Measurements from ENCODE around the gene TIAM2.

TIAM2 gene

GRCh38 chr6:155112757-155113156, 117.6 kb downstream of the TIAM2 start:
- Histone ChIP-seq H3K9ac (ENCODE audit: low read length) (no peak overlapping the region), H3K36me3 (replicated peaks; ENCODE audit: insufficient read depth, low read length) (no peaks in the 10 kb centered on the region), H4K20me1 (ENCODE audit: insufficient read depth, low read length) (no peaks in the 10 kb centered on the region), H2AFZ (ENCODE audit: low read length) (no peak overlapping the region), H3K27ac (ENCODE audit: low read length) (no peak overlapping the region), H3K4me1 (ENCODE audit: low read length) (no peaks in the 10 kb centered on the region), H3K27me3 (replicated peaks; ENCODE audit: insufficient read depth, low read length) (no peaks in the 10 kb centered on the region), H3K4me3 (ENCODE audit: low read length) (no peak overlapping the region), H3K9me2 (replicated peaks; ENCODE audit: insufficient read depth, low read length) (no peaks in the 10 kb centered on the region), H3K4me2 (ENCODE audit: low read depth, low read length) (no peak overlapping the region), H3F3A (ENCODE audit: insufficient read depth, low read length) (no peaks in the 10 kb centered on the region), H3K9me3 (replicated peaks; ENCODE audit: insufficient read depth, low read length) (no peaks in the 10 kb centered on the region), H3K79me2 (ENCODE audit: low read length) (no peaks in the 10 kb centered on the region)
- no peak for DNase-seq
- TF ChIP-seq CTCF (IDR thresholded peaks at IDR 0.05; ENCODE audit: low read length) (no peak), EZH2 (optimal IDR thresholded peaks at IDR 0.05; ENCODE audit: low read depth, low read length) (no peak), EZH2phosphoT487 (IDR thresholded peaks at IDR 0.05; ENCODE audit: low read length) (no peak)

GRCh38 chr6:155115893-155116570, 120.9 kb downstream of the TIAM2 start:
- no peaks in the 10 kb centered on the region for H3F3A ChIP-seq (ENCODE audit: insufficient read depth, low read length)
- no peak overlapping the region for H3K9ac ChIP-seq (ENCODE audit: low read length)
- no peak overlapping the region for H3K4me2 ChIP-seq (ENCODE audit: low read depth, low read length)
- no peaks in the 10 kb centered on the region for H3K27me3 ChIP-seq (replicated peaks; ENCODE audit: insufficient read depth, low read length)
- TF ChIP-seq EZH2 (optimal IDR thresholded peaks at IDR 0.05; ENCODE audit: low read depth, low read length): no peak
- no peak for TF ChIP-seq EZH2phosphoT487 (IDR thresholded peaks at IDR 0.05; ENCODE audit: low read length)
- TF ChIP-seq CTCF (IDR thresholded peaks at IDR 0.05; ENCODE audit: low read length): no peak
- H3K27ac ChIP-seq (ENCODE audit: low read length): no peak overlapping the region
- no peaks in the 10 kb centered on the region for H3K9me2 ChIP-seq (replicated peaks; ENCODE audit: insufficient read depth, low read length)
- H3K79me2 ChIP-seq (ENCODE audit: low read length): no peaks in the 10 kb centered on the region
- no peaks in the 10 kb centered on the region for H3K9me3 ChIP-seq (replicated peaks; ENCODE audit: insufficient read depth, low read length)
- H3K4me3 ChIP-seq (ENCODE audit: low read length): no peak overlapping the region
- H2AFZ ChIP-seq (ENCODE audit: low read length): no peak overlapping the region
- H3K36me3 ChIP-seq (replicated peaks; ENCODE audit: insufficient read depth, low read length): no peaks in the 10 kb centered on the region
- no peaks in the 10 kb centered on the region for H3K4me1 ChIP-seq (ENCODE audit: low read length)
- H4K20me1 ChIP-seq (ENCODE audit: insufficient read depth, low read length): no peaks in the 10 kb centered on the region
- DNase-seq: no peak

- no peaks in the 10 kb centered on the region for H3K4me1 ChIP-seq (ENCODE audit: low read length)
- no peak overlapping the region for H2AFZ ChIP-seq (ENCODE audit: low read length)
- no peak overlapping the region for H3K27ac ChIP-seq (ENCODE audit: low read length)
- no peaks in the 10 kb centered on the region for H3K9me2 ChIP-seq (replicated peaks; ENCODE audit: insufficient read depth, low read length)
- H3K36me3 ChIP-seq (replicated peaks; ENCODE audit: insufficient read depth, low read length): no peaks in the 10 kb centered on the region
- TF ChIP-seq EZH2phosphoT487 (IDR thresholded peaks at IDR 0.05; ENCODE audit: low read length) (no peak), CTCF (IDR thresholded peaks at IDR 0.05; ENCODE audit: low read length) (no peak), EZH2 (optimal IDR thresholded peaks at IDR 0.05; ENCODE audit: low read depth, low read length) (no peak)
- no peaks in the 10 kb centered on the region for H3F3A ChIP-seq (ENCODE audit: insufficient read depth, low read length)
- no peak overlapping the region for H3K4me2 ChIP-seq (ENCODE audit: low read depth, low read length)
- H3K9me3 ChIP-seq (replicated peaks; ENCODE audit: insufficient read depth, low read length): no peaks in the 10 kb centered on the region
- H3K4me3 ChIP-seq (ENCODE audit: low read length): no peak overlapping the region
- DNase-seq: no peak
- no peak overlapping the region for H3K9ac ChIP-seq (ENCODE audit: low read length)
- H3K79me2 ChIP-seq (ENCODE audit: low read length): no peaks in the 10 kb centered on the region
- H4K20me1 ChIP-seq (ENCODE audit: insufficient read depth, low read length): no peaks in the 10 kb centered on the region
- no peaks in the 10 kb centered on the region for H3K27me3 ChIP-seq (replicated peaks; ENCODE audit: insufficient read depth, low read length)
Measured at GRCh38 chr6:155116571-155116910, 121.4 kb downstream of the TIAM2 start.

Data from MM.1S (cell line).